ENCODE results near the gene LMX1A.

DNA sequence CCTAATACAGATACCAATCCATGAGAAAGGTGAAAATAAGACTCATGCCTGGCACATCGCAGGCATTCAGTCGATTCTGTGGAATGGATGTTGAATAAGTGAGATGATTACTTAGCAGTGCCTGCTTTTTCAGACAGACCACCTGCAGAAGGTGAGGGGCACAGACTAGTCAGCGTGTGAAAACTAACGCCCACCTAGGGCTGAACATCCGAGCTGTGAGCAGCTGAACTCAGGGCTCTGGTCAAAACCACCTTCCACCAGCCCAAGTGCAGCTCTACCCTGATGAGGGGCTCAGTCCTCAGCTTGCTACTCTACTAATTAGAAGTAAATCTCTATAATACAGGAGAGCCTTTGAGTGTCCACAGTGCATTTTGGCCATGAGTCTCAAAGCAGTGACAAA lies 32.5 kb downstream of the LMX1A start:
- TF ChIP-seq TCF7L2 (IDR thresholded peaks at IDR 0.05; ENCODE audit: low read depth, low read length) (no peak), POLR2AphosphoS5 (IDR thresholded peaks at IDR 0.05; ENCODE audit: low read depth, low read length) (no peak)
- TF ChIP-seq, protein P1, sequence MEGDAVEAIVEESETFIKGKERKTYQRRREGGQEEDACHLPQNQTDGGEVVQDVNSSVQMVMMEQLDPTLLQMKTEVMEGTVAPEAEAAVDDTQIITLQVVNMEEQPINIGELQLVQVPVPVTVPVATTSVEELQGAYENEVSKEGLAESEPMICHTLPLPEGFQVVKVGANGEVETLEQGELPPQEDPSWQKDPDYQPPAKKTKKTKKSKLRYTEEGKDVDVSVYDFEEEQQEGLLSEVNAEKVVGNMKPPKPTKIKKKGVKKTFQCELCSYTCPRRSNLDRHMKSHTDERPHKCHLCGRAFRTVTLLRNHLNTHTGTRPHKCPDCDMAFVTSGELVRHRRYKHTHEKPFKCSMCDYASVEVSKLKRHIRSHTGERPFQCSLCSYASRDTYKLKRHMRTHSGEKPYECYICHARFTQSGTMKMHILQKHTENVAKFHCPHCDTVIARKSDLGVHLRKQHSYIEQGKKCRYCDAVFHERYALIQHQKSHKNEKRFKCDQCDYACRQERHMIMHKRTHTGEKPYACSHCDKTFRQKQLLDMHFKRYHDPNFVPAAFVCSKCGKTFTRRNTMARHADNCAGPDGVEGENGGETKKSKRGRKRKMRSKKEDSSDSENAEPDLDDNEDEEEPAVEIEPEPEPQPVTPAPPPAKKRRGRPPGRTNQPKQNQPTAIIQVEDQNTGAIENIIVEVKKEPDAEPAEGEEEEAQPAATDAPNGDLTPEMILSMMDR (IDR thresholded peaks at IDR 0.05) = no peak

Measured in Panc1 (cell line).